ENCODE data around the gene ABI1. TPM values are rescaled to one million over a fixed set of nuclear protein-coding genes. Genes with fewer than 3 reads are reported as not detected.

The ABI1 gene
- total and polyA plus RNA-seq, 2 donors (not counting 1 experiment from before 2014, with no cell fraction given), result 29.4 to 74.3 TPM

- no peaks in the 10 kb centered on the region for H3K4me1 ChIP-seq (ENCODE audit: control insufficient read depth, extremely low read depth, insufficient read depth, low read length)
- H3K27ac ChIP-seq (ENCODE audit: insufficient read depth, low read length), result no peak overlapping the region
- no peaks in the 10 kb centered on the region for H4K20me1 ChIP-seq (ENCODE audit: control insufficient read depth, extremely low read depth, insufficient read depth, low read length)
- H3K79me2 ChIP-seq (ENCODE audit: control insufficient read depth, insufficient read depth, low read length), result no peaks in the 10 kb centered on the region
- H2AFZ ChIP-seq (ENCODE audit: low read length), result no peak overlapping the region
- peaks cover 1% of the 10 kb centered on the region for H3K36me3 ChIP-seq (ENCODE audit: control insufficient read depth, insufficient read depth, low read length)
- DNase-seq (ENCODE audit: low read depth in 2 of 2), result no peak
- H3K4me3 ChIP-seq (replicated peaks in 1 of 4; ENCODE audit: control extremely low read depth in 1 of 4, insufficient read depth in 1 of 4, low read depth in 3 of 4, low read length in 4 of 4), result no peak overlapping the region
- no peaks in the 10 kb centered on the region for H3K27me3 ChIP-seq (ENCODE audit: control insufficient read depth, insufficient read depth, low read length)
- no peaks in the 10 kb centered on the region for H3K9me3 ChIP-seq (ENCODE audit: control insufficient read depth, insufficient read depth, low read depth, low read length)
- no peak overlapping the region for H3K4me2 ChIP-seq (ENCODE audit: extremely low read depth, insufficient read depth, low read length)
- TF ChIP-seq CTCF (conservative IDR thresholded peaks at IDR 0.05 in 1 of 2, IDR thresholded peaks at IDR 0.05 in 1 of 2; ENCODE audit: low read depth in 1 of 2, low read length in 2 of 2), result no peak
- no peak for TF ChIP-seq EZH2 (IDR thresholded peaks at IDR 0.05; ENCODE audit: low read length, missing control alignments)
- H3K9ac ChIP-seq (ENCODE audit: insufficient read depth, low read length), result no peak overlapping the region
These were observed 116.9 kb downstream of the ABI1 start for GRCh38 chr10:26743841-26744240.

- no peak for TF ChIP-seq EZH2 (IDR thresholded peaks at IDR 0.05; ENCODE audit: low read length, missing control alignments)
- no peak for TF ChIP-seq CTCF (conservative IDR thresholded peaks at IDR 0.05 in 1 of 2, IDR thresholded peaks at IDR 0.05 in 1 of 2; ENCODE audit: low read depth in 1 of 2, low read length in 2 of 2)
- Histone ChIP-seq H3K36me3 (ENCODE audit: control insufficient read depth, insufficient read depth, low read length) (peaks cover 5% of the 10 kb centered on the region), H3K4me3 (replicated peaks in 1 of 4; ENCODE audit: control extremely low read depth in 1 of 4, insufficient read depth in 1 of 4, low read depth in 3 of 4, low read length in 4 of 4) (no peak overlapping the region), H3K27ac (ENCODE audit: insufficient read depth, low read length) (no peak overlapping the region), H3K27me3 (ENCODE audit: control insufficient read depth, insufficient read depth, low read length) (no peaks in the 10 kb centered on the region), H3K4me2 (ENCODE audit: extremely low read depth, insufficient read depth, low read length) (no peak overlapping the region), H3K9me3 (ENCODE audit: control insufficient read depth, insufficient read depth, low read depth, low read length) (no peaks in the 10 kb centered on the region), H3K79me2 (ENCODE audit: control insufficient read depth, insufficient read depth, low read length) (no peaks in the 10 kb centered on the region), H3K9ac (ENCODE audit: insufficient read depth, low read length) (no peak overlapping the region), H4K20me1 (ENCODE audit: control insufficient read depth, extremely low read depth, insufficient read depth, low read length) (no peaks in the 10 kb centered on the region), H3K4me1 (ENCODE audit: control insufficient read depth, extremely low read depth, insufficient read depth, low read length) (no peaks in the 10 kb centered on the region), H2AFZ (ENCODE audit: low read length) (no peak overlapping the region)
- peak in 1 of 2 donors; percentile 15 for DNase-seq (ENCODE audit: low read depth in 2 of 2)
These were observed 117.7 kb downstream of the ABI1 start for GRCh38 chr10:26743091-26743490.

GRCh38 chr10:26741368-26741767, 119.4 kb downstream of the ABI1 start:
- H3K79me2 ChIP-seq (ENCODE audit: control insufficient read depth, insufficient read depth, low read length), result no peaks in the 10 kb centered on the region
- H3K9ac ChIP-seq (ENCODE audit: insufficient read depth, low read length), result no peak overlapping the region
- H3K36me3 ChIP-seq (ENCODE audit: control insufficient read depth, insufficient read depth, low read length), result peaks cover 5% of the 10 kb centered on the region
- H2AFZ ChIP-seq (ENCODE audit: low read length), result no peak overlapping the region
- H3K27ac ChIP-seq (ENCODE audit: insufficient read depth, low read length), result no peak overlapping the region
- H3K4me1 ChIP-seq (ENCODE audit: control insufficient read depth, extremely low read depth, insufficient read depth, low read length), result no peaks in the 10 kb centered on the region
- no peak for DNase-seq (ENCODE audit: low read depth in 2 of 2)
- H3K4me3 ChIP-seq (replicated peaks in 1 of 4; ENCODE audit: control extremely low read depth in 1 of 4, insufficient read depth in 1 of 4, low read depth in 3 of 4, low read length in 4 of 4), result no peak overlapping the region
- no peaks in the 10 kb centered on the region for H3K9me3 ChIP-seq (ENCODE audit: control insufficient read depth, insufficient read depth, low read depth, low read length)
- no peaks in the 10 kb centered on the region for H3K27me3 ChIP-seq (ENCODE audit: control insufficient read depth, insufficient read depth, low read length)
- H4K20me1 ChIP-seq (ENCODE audit: control insufficient read depth, extremely low read depth, insufficient read depth, low read length), result no peaks in the 10 kb centered on the region
- H3K4me2 ChIP-seq (ENCODE audit: extremely low read depth, insufficient read depth, low read length), result no peak overlapping the region
- TF ChIP-seq EZH2 (IDR thresholded peaks at IDR 0.05; ENCODE audit: low read length, missing control alignments) (no peak), CTCF (conservative IDR thresholded peaks at IDR 0.05 in 1 of 2, IDR thresholded peaks at IDR 0.05 in 1 of 2; ENCODE audit: low read depth in 1 of 2, low read length in 2 of 2) (no peak)

All from fibroblast of lung (primary cell).